NT2/D1 (cell line): ENCODE data around the gene HHLA2.

ENCODE experiments used
- SUZ12 ChIP-seq: IDR thresholded peaks from 2 replicates; pipeline ENCODE4 v1.6.1; 2011; ENCODE audit not compliant: insufficient read length, insufficient read depth; ENCODE audit errors: extremely low read depth
- YY1 ChIP-seq: IDR thresholded peaks from 2 replicates; pipeline ENCODE4 v1.6.1; 2011; ENCODE audit not compliant: insufficient read length, insufficient read depth
- ZNF274 ChIP-seq: IDR thresholded peaks from 2 replicates; pipeline ENCODE4 v1.6.1; 2011; ENCODE audit warnings: mild to moderate bottlenecking, low read depth, low read length

DNA sequence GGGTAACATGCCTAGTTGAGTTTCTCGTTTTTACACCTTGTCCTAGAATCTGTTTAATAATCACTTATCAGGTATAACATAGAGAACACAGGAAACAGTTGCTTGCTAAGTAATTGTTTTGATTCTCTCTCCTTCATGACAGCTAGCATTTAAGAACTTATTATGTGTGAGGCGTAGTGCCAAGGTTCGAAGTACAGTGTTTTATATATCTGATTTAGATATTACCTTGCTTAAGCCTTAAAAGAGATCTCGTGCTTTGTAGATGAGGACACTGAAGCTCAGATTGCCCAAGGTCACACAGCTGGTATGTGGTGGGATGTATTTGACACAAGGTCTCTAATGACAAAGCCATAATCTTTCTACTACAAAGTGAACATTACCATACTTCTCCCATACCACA is 45.1 kb upstream of the HHLA2 start:
- TF ChIP-seq YY1 (no peak), SUZ12 (no peak), ZNF274 (no peak)
